Measurements from ENCODE around the gene EAF2. TPM values are rescaled to one million over a fixed set of nuclear protein-coding genes. Genes with fewer than 3 reads are reported as not detected.

The EAF2 gene
- total and polyA plus RNA-seq, 4 donors, result 1.5 to 6.6 (median 5.3) TPM

- TF ChIP-seq SP1 (IDR thresholded peaks at IDR 0.05) (no peak), FOXA2 (IDR thresholded peaks at IDR 0.05) (no peak), CTCF (IDR thresholded peaks at IDR 0.05; ENCODE audit: low read depth, low read length, missing input control) (no peak)
- Histone ChIP-seq H3K36me3 (ENCODE audit: control insufficient read depth in 4 of 4, insufficient read depth in 3 of 4, low read depth in 1 of 4, low read length in 3 of 4) (peaks cover 0 to 3% (median 0%) of the 10 kb centered on the region in 4 donors), H3K27ac (ENCODE audit: low read depth in 1 of 2, low read length in 2 of 2) (no peak overlapping the region), H3K27me3 (ENCODE audit: control insufficient read depth in 4 of 4, insufficient read depth in 4 of 4, low read length in 3 of 4) (no peaks in the 10 kb centered on the region), H3K9me3 (ENCODE audit: control insufficient read depth in 4 of 4, low read length in 3 of 4) (no peaks in the 10 kb centered on the region), H3K4me1 (ENCODE audit: control insufficient read depth in 4 of 4, insufficient read depth in 4 of 4, low read length in 3 of 4) (no peaks in the 10 kb centered on the region), H3K9ac (ENCODE audit: low read depth in 1 of 2, low read length in 2 of 2) (no peak overlapping the region), H3K4me3 (ENCODE audit: low read depth in 1 of 3, low read length in 3 of 3) (no peak overlapping the region)
- DNase-seq (ENCODE audit: low spot score), result no peak
Measured at GRCh38 chr3:121870717-121871116, 35.7 kb downstream of the EAF2 start.

GRCh38 chr3:121871430-121871829, 36.4 kb downstream of the EAF2 start:
- H3K36me3 ChIP-seq (ENCODE audit: control insufficient read depth in 4 of 4, insufficient read depth in 3 of 4, low read depth in 1 of 4, low read length in 3 of 4), result peaks cover 0 to 3% (median 0%) of the 10 kb centered on the region in 4 donors
- no peak overlapping the region for H3K4me3 ChIP-seq (ENCODE audit: low read depth in 1 of 3, low read length in 3 of 3)
- no peaks in the 10 kb centered on the region for H3K27me3 ChIP-seq (ENCODE audit: control insufficient read depth in 4 of 4, insufficient read depth in 4 of 4, low read length in 3 of 4)
- H3K9ac ChIP-seq (ENCODE audit: low read depth in 1 of 2, low read length in 2 of 2), result no peak overlapping the region
- no peaks in the 10 kb centered on the region for H3K4me1 ChIP-seq (ENCODE audit: control insufficient read depth in 4 of 4, insufficient read depth in 4 of 4, low read length in 3 of 4)
- no peak overlapping the region for H3K27ac ChIP-seq (ENCODE audit: low read depth in 1 of 2, low read length in 2 of 2)
- no peak for TF ChIP-seq RXRA (IDR thresholded peaks at IDR 0.05)
- TF ChIP-seq SP1 (IDR thresholded peaks at IDR 0.05), result no peak
- TF ChIP-seq ATF3 (IDR thresholded peaks at IDR 0.05), result no peak
- TF ChIP-seq ZBTB33 (IDR thresholded peaks at IDR 0.05), result no peak
- no peak for TF ChIP-seq TAF1 (conservative IDR thresholded peaks at IDR 0.05)
- no peak for TF ChIP-seq EGR1 (IDR thresholded peaks at IDR 0.05; ENCODE audit: low read depth in 2 of 2)
- TF ChIP-seq RAD21 (IDR thresholded peaks at IDR 0.05), result no peak
- TF ChIP-seq HNF4G (IDR thresholded peaks at IDR 0.05), result no peak
- TF ChIP-seq MAX (IDR thresholded peaks at IDR 0.05), result no peak
- no peaks in the 10 kb centered on the region for H3K9me3 ChIP-seq (ENCODE audit: control insufficient read depth in 4 of 4, low read length in 3 of 4)
- 84% methylated on average over 1 of the region's 1 CpG for WGBS
- no peak for DNase-seq (ENCODE audit: low spot score)

- H3K27ac ChIP-seq (ENCODE audit: low read depth in 1 of 2, low read length in 2 of 2), result no peak overlapping the region
- DNase-seq (ENCODE audit: low spot score), result no peak
- no peaks in the 10 kb centered on the region for H3K27me3 ChIP-seq (ENCODE audit: control insufficient read depth in 4 of 4, insufficient read depth in 4 of 4, low read length in 3 of 4)
- no peak overlapping the region for H3K9ac ChIP-seq (ENCODE audit: low read depth in 1 of 2, low read length in 2 of 2)
- no peaks in the 10 kb centered on the region for H3K4me1 ChIP-seq (ENCODE audit: control insufficient read depth in 4 of 4, insufficient read depth in 4 of 4, low read length in 3 of 4)
- no peak overlapping the region for H3K4me3 ChIP-seq (ENCODE audit: low read depth in 1 of 3, low read length in 3 of 3)
- peaks cover 0 to 3% (median 0%) of the 10 kb centered on the region in 4 donors for H3K36me3 ChIP-seq (ENCODE audit: control insufficient read depth in 4 of 4, insufficient read depth in 3 of 4, low read depth in 1 of 4, low read length in 3 of 4)
- H3K9me3 ChIP-seq (ENCODE audit: control insufficient read depth in 4 of 4, low read length in 3 of 4), result no peaks in the 10 kb centered on the region
- 85% methylated on average over 1 of the region's 1 CpG for WGBS
- TF ChIP-seq ATF3 (IDR thresholded peaks at IDR 0.05) (no peak), HNF4G (IDR thresholded peaks at IDR 0.05) (no peak), TAF1 (conservative IDR thresholded peaks at IDR 0.05) (no peak), MAX (IDR thresholded peaks at IDR 0.05) (no peak), HNF4A (conservative IDR thresholded peaks at IDR 0.05) (no peak), YY1 (IDR thresholded peaks at IDR 0.05) (no peak), FOXA2 (IDR thresholded peaks at IDR 0.05) (no peak), ZBTB33 (IDR thresholded peaks at IDR 0.05) (no peak), REST (IDR thresholded peaks at IDR 0.05) (no peak), RXRA (IDR thresholded peaks at IDR 0.05) (no peak), FOXA1 (IDR thresholded peaks at IDR 0.05) (no peak), RAD21 (IDR thresholded peaks at IDR 0.05) (no peak), GABPA (IDR thresholded peaks at IDR 0.05 in 1 of 2, conservative IDR thresholded peaks at IDR 0.05 in 1 of 2) (no peak), JUND (IDR thresholded peaks at IDR 0.05) (no peak), NR2F2 (IDR thresholded peaks at IDR 0.05) (no peak)
Measured at GRCh38 chr3:121878411-121878810, 43.4 kb downstream of the EAF2 start.
